Cardiac muscle cell (in vitro differentiated cells and primary cell): ENCODE measurements around the gene OGG1. TPM values are rescaled to one million over a fixed set of nuclear protein-coding genes. Genes with fewer than 3 reads are reported as not detected.

Experiments used
- DNase-seq, 2 donors: peaks; one replicate each; pipeline versions ENCODE4 v3.0.0 to v3.0.0-alpha.2; 2010 to 2017; ENCODE audit warnings: low read depth in 1 of 2, low spot score in 1 of 2
- H3K27ac ChIP-seq: fragments of 200-600 bp; sonication (generic); 2 replicates; pipeline ENCODE4 v1.5.1; 2016
- H3K27me3 ChIP-seq: fragments of 200-600 bp; sonication (generic); 2 replicates; pipeline ENCODE4 v1.6.0; 2016; ENCODE audit warnings: control low read depth
- H3K36me3 ChIP-seq: fragments of 200-600 bp; sonication (generic); 2 replicates; pipeline ENCODE4 v1.5.1; 2016; ENCODE audit warnings: control low read depth
- H3K4me1 ChIP-seq: fragments of 200-600 bp; sonication (generic); 2 replicates; pipeline ENCODE4 v1.8.1; 2017; ENCODE audit warnings: low read depth, mild to moderate bottlenecking, mixed run types
- H3K4me3 ChIP-seq: fragments of 200-600 bp; sonication (generic); 2 replicates; pipeline ENCODE4 v1.5.1; 2016; ENCODE audit warnings: mild to moderate bottlenecking
- H3K9me3 ChIP-seq: fragments of 200-600 bp; sonication (generic); 2 replicates; pipeline ENCODE4 v1.5.1; 2017; ENCODE audit warnings: low read depth, mild to moderate bottlenecking, control low read depth
- CTCF ChIP-seq: IDR thresholded peaks from 2 replicates; pipeline ENCODE4 v1.5.1; 2012; ENCODE audit warnings: low read depth, mild to moderate bottlenecking, low read length
- polyA plus RNA-seq: library from polyadenylated mRNA; unstranded; fragments of >200 nt; fragmentation: Nextera tagmentation; extraction: Ambion mirVana; gene quantifications from 2 replicates; pipeline ENCODE4 v1.2.1, GENCODE V29; 2016
- total RNA-seq: library from RNA; depleted of rRNA; stranded (reverse); fragments of >200 nt; gene quantifications from 2 replicates; pipeline ENCODE4 v1.2.3, GENCODE V29; 2016

OGG1 gene
- total and polyA plus RNA-seq, 2 experiments from 2014 or later, result 32.1 to 45.9 TPM

- no peak for DNase-seq
Measured at GRCh38 chr3:9779075-9779593, 29.4 kb downstream of the OGG1 start.

GRCh38 chr3:9779721-9780457 is 30.1 kb downstream of the OGG1 start:
- no peak overlapping the region for H3K27ac ChIP-seq
- no peak for TF ChIP-seq CTCF
- H3K36me3 ChIP-seq, result peaks cover 34% of the 10 kb centered on the region
- no peaks in the 10 kb centered on the region for H3K4me1 ChIP-seq
- H3K4me3 ChIP-seq, result no peak overlapping the region
- no peaks in the 10 kb centered on the region for H3K9me3 ChIP-seq
- no peak for DNase-seq
- no peaks in the 10 kb centered on the region for H3K27me3 ChIP-seq

More at GRCh38 chr3:9779075-9779593, 29.4 kb downstream of the OGG1 start:
- Histone ChIP-seq H3K4me3 (no peak overlapping the region), H3K27me3 (no peaks in the 10 kb centered on the region), H3K36me3 (peaks cover 31% of the 10 kb centered on the region), H3K9me3 (no peaks in the 10 kb centered on the region), H3K27ac (no peak overlapping the region), H3K4me1 (no peaks in the 10 kb centered on the region)
- TF ChIP-seq CTCF, result no peak

GRCh38 chr3:9780458-9780812 is 30.7 kb downstream of the OGG1 start:
- Histone ChIP-seq H3K36me3 (peaks cover 34% of the 10 kb centered on the region), H3K4me3 (no peak overlapping the region), H3K27ac (no peak overlapping the region), H3K27me3 (no peaks in the 10 kb centered on the region), H3K4me1 (no peaks in the 10 kb centered on the region), H3K9me3 (no peaks in the 10 kb centered on the region)
- DNase-seq, result no peak
- no peak for TF ChIP-seq CTCF

DNA sequence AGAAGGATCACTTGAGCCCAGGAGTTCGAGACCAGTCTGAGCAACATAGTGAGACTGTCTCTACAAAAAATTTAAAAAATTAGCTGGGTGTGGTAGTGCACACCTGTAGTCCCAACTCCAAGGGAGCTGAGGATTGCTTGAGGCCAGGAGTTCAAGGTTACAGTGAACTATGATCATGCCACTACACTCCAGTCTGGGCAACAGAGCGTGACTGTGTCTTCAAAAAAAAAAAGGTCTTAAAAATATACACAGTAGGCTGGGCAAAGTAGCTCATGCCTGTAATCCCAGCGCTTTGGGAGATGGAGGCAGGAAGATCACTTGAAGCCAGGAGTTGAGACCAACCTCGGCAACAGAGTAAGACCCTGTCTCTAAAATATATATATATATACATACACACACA is 31.2 kb downstream of the OGG1 start:
- H3K36me3 ChIP-seq, result peaks cover 34% of the 10 kb centered on the region
- H3K27ac ChIP-seq, result no peak overlapping the region
- no peak for DNase-seq
- no peaks in the 10 kb centered on the region for H3K9me3 ChIP-seq
- H3K4me1 ChIP-seq, result no peaks in the 10 kb centered on the region
- H3K4me3 ChIP-seq, result no peak overlapping the region
- TF ChIP-seq CTCF, result no peak
- no peaks in the 10 kb centered on the region for H3K27me3 ChIP-seq

- DNase-seq, result no peak
- peaks cover 38% of the 10 kb centered on the region for H3K36me3 ChIP-seq
- no peaks in the 10 kb centered on the region for H3K27me3 ChIP-seq
Measured at GRCh38 chr3:9781551-9781950, 31.8 kb downstream of the OGG1 start.

More at GRCh38 chr3:9781551-9781950, 31.8 kb downstream of the OGG1 start:
- no peak for TF ChIP-seq CTCF
- no peak overlapping the region for H3K4me3 ChIP-seq
- no peaks in the 10 kb centered on the region for H3K9me3 ChIP-seq
- H3K27ac ChIP-seq, result no peak overlapping the region
- H3K4me1 ChIP-seq, result no peaks in the 10 kb centered on the region
